Measurements from ENCODE around the gene NIPBL. TPM values are rescaled to one million over a fixed set of nuclear protein-coding genes. Genes with fewer than 3 reads are reported as not detected.

NIPBL gene
- polyA plus RNA-seq, 1 of the 3 experiments (the other 2 are of a cell fraction) = 5.2 TPM

- Histone ChIP-seq H3K9me2 (no peaks in the 10 kb centered on the region), H3K27ac (ENCODE audit: low read depth in 2 of 2, low read length in 1 of 2) (no peak overlapping the region), H3K36me3 (replicated peaks in 1 of 2; ENCODE audit: control insufficient read depth in 1 of 2, insufficient read depth in 2 of 2, low read length in 1 of 2) (no peaks in the 10 kb centered on the region), H3K9ac (no peak overlapping the region), H2AFZ (ENCODE audit: low read depth) (no peak overlapping the region), H3K9me3 (no peaks in the 10 kb centered on the region), H3K4me2 (no peak overlapping the region), H3K4me1 (ENCODE audit: control insufficient read depth in 1 of 2, insufficient read depth in 2 of 2, low read depth in 1 of 2, low read length in 1 of 2) (no peaks in the 10 kb centered on the region), H3F3A (replicated peaks; ENCODE audit: insufficient read depth) (no peaks in the 10 kb centered on the region), H4K20me1 (ENCODE audit: insufficient read depth) (no peaks in the 10 kb centered on the region), H3K27me3 (ENCODE audit: insufficient read depth) (no peaks in the 10 kb centered on the region; the same call in 1 of the 2 replicates), H3K79me2 (ENCODE audit: insufficient read depth) (no peaks in the 10 kb centered on the region), H3K4me3 (ENCODE audit: low read depth in 2 of 2, low read length in 1 of 2) (no peak overlapping the region)
- 80% methylated on average over 10 of the region's 10 CpGs for WGBS (ENCODE audit: low lambda C conversion rate)
- POLR2A ChIA-PET = no interaction called here
- DNase-seq = no peak
- TF ChIP-seq GATA2 (CRISPR knock-in tag; IDR thresholded peaks at IDR 0.05) (no peak), GABPA (IDR thresholded peaks at IDR 0.05; ENCODE audit: low read depth) (no peak), FOXM1 (IDR thresholded peaks at IDR 0.05; ENCODE audit: low read depth) (no peak), RCOR1 (IDR thresholded peaks at IDR 0.05; ENCODE audit: low read length) (no peak), USF1 (IDR thresholded peaks at IDR 0.05; ENCODE audit: borderline replicate concordance, low read depth) (no peak), FOSL2 (IDR thresholded peaks at IDR 0.05; ENCODE audit: borderline replicate concordance, low read depth) (no peak), EZH2phosphoT487 (IDR thresholded peaks at IDR 0.05; ENCODE audit: borderline replicate concordance, low read depth) (no peak), CHD2 (IDR thresholded peaks at IDR 0.05; ENCODE audit: low read length, partially characterized antibody) (no peak), SMC3 (IDR thresholded peaks at IDR 0.05; ENCODE audit: low read depth, low read length) (no peak), EP300 (IDR thresholded peaks at IDR 0.05; ENCODE audit: borderline replicate concordance in 1 of 2, low read depth in 1 of 2, low read length in 1 of 2) (no peak), MXI1 (IDR thresholded peaks at IDR 0.05; ENCODE audit: low read depth, low read length) (no peak), RFX5 (IDR thresholded peaks at IDR 0.05; ENCODE audit: low read length) (no peak), TEAD4 (IDR thresholded peaks at IDR 0.05; ENCODE audit: borderline replicate concordance, insufficient read depth) (no peak), MEF2A (IDR thresholded peaks at IDR 0.05; ENCODE audit: borderline replicate concordance, low read depth) (no peak), ELF1 (IDR thresholded peaks at IDR 0.05) (no peak), POLR2AphosphoS5 (IDR thresholded peaks at IDR 0.05; ENCODE audit: low read depth, low read length) (no peak), REST (IDR thresholded peaks at IDR 0.05; ENCODE audit: low read depth, low read length) (no peak)
- TF ChIP-seq, protein P1, sequence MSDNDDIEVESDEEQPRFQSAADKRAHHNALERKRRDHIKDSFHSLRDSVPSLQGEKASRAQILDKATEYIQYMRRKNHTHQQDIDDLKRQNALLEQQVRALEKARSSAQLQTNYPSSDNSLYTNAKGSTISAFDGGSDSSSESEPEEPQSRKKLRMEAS (IDR thresholded peaks at IDR 0.05; ENCODE audit: low read depth) = no peak
- CTCF ChIA-PET = interaction anchor here (1.0 to 1.2 kb wide), 3 partner anchors 12 to 15 kb away, joined by 3 to 6 read pairs (median 4); no protein-coding TSS in a partner anchor
These were observed 21.5 kb upstream of the NIPBL start for GRCh38 chr5:36855141-36855495.

All from SK-N-SH (cell line).